ENCODE measurements around the gene FUT7. TPM values are rescaled to one million over a fixed set of nuclear protein-coding genes. Genes with fewer than 3 reads are reported as not detected.

Gene FUT7
- total RNA-seq, 4 donors from 2014 or later = not detected

DNA sequence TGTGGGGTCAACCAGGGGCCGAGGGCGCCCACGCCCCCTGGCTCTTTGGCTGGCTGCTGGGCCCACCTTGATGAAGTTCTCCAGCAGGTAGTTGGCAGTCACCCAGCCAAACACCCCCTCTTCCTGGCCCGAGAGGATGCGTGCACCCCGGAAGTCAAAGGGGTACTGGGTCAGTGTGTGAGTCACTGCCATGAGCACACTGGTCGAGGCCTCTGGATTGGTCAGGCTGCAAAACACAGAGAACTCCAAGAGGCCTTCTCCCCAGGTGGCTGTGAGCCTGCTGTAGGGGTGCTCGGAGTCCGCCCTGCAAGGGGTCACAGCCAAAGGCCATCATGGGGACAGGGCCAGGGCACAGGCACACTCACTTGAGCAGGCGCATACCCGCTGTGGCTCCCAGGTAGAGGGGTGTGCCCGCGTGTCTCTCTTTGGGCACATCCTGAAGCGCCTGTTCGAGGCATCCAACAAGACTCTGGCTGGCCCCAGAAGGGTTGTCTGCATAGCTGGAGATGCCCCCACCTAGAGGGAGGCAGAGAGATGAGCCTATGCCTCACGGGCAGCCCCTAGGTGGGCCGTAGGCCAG, 19.3 kb upstream of the FUT7 start:
- no peaks in the 10 kb centered on the region for H3K36me3 ChIP-seq
- intact Hi-C loops (cut with DNase I; ENCODE audit: low total_unique reads) = no loop called here
- H3K27ac ChIP-seq = no peak overlapping the region
- no peak for TF ChIP-seq POLR2A (IDR thresholded peaks at IDR 0.05)
- TF ChIP-seq, protein P1, sequence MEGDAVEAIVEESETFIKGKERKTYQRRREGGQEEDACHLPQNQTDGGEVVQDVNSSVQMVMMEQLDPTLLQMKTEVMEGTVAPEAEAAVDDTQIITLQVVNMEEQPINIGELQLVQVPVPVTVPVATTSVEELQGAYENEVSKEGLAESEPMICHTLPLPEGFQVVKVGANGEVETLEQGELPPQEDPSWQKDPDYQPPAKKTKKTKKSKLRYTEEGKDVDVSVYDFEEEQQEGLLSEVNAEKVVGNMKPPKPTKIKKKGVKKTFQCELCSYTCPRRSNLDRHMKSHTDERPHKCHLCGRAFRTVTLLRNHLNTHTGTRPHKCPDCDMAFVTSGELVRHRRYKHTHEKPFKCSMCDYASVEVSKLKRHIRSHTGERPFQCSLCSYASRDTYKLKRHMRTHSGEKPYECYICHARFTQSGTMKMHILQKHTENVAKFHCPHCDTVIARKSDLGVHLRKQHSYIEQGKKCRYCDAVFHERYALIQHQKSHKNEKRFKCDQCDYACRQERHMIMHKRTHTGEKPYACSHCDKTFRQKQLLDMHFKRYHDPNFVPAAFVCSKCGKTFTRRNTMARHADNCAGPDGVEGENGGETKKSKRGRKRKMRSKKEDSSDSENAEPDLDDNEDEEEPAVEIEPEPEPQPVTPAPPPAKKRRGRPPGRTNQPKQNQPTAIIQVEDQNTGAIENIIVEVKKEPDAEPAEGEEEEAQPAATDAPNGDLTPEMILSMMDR (IDR thresholded peaks at IDR 0.05) = no peak
- no peak for DNase-seq
- H3K4me3 ChIP-seq = no peak overlapping the region
- H3K27me3 ChIP-seq = peaks cover 5 to 13% of the 10 kb centered on the region in 2 donors
- H3K4me1 ChIP-seq = peaks cover 6 to 32% of the 10 kb centered on the region in 2 donors
- no peaks in the 10 kb centered on the region for H3K9me3 ChIP-seq

DNA sequence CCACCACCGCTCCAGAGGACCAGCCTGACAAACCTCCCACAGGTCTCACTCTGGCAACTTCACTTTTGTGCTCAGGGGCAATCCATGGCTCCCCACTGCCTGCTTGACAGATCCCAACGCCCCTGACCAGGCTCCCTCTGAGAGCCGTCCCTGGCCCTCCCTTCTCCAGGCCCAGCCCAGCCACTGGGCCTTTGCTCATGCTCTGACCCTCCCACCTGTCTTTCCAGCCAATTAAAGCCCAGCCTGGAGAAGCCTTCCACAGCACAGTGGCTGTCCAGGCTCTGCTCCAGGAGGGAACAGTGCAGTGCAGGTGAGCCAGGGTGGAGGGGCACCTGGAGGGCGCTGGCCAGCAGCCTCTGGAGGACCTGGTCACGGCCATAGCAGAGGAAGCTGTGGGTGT, 18.7 kb upstream of the FUT7 start:
- Histone ChIP-seq H3K9me3 (no peaks in the 10 kb centered on the region), H3K4me3 (no peak overlapping the region), H3K4me1 (peaks cover 5 to 29% of the 10 kb centered on the region in 2 donors), H3K27me3 (peaks cover 5 to 13% of the 10 kb centered on the region in 2 donors), H3K27ac (no peak overlapping the region), H3K36me3 (no peaks in the 10 kb centered on the region)
- intact Hi-C loops (cut with DNase I; ENCODE audit: low total_unique reads) = no loop called here
- no peak for TF ChIP-seq POLR2A (IDR thresholded peaks at IDR 0.05)
- TF ChIP-seq, protein P1 (IDR thresholded peaks at IDR 0.05) = no peak
- no peak for DNase-seq

DNA sequence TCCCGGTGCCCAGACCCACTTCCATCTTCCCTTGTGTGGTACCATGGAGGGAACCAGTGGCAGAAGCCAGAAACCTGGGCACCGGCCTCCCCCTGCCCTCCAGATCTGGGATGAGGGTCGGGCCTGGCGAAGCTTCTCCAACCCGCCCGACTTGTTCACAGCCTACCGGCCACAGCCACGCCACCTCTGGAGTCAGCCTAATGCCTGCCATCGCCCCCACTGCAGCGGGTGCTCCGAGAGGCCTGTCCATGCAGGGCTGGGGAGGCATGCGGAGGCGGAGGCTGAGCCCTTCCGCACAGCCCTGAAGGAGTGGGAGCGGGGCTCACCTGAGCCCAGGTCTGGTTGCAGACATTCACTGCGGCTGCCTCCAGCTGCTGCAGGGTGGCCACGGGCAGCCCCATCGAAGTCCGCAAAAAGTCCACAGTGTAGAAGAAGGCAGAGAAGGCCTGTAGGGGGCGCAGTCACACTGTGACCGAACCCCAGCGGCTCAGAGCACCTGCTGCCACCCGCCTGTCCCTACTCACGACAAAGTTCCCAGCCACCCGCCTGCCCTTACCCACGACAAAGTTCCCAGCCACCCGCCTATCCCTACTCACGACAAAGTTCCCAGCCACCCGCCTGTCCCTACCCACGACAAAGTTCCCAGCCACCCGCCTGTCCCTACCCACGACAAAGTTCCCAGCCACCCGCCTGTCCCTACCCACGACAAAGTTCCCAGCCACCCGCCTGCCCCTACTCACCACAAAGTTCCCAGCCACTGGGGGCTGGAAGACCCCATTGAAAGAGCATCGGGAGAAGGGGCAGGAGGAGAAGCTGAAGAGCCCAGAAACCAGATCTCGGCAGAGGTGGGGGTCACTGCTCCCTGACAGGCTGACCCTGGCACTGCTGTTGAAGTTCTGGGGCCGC, 17.9 kb upstream of the FUT7 start:
- Histone ChIP-seq H3K36me3 (no peaks in the 10 kb centered on the region), H3K4me1 (peaks cover 0 to 21% of the 10 kb centered on the region in 2 donors), H3K4me3 (no peak overlapping the region), H3K27me3 (peaks cover 5 to 13% of the 10 kb centered on the region in 2 donors), H3K9me3 (no peaks in the 10 kb centered on the region), H3K27ac (no peak overlapping the region)
- intact Hi-C loops (cut with DNase I; ENCODE audit: low total_unique reads) = no loop called here
- TF ChIP-seq, protein P1 (IDR thresholded peaks at IDR 0.05) = peak; percentile 9 to 44 (median 26)
- no peak for TF ChIP-seq POLR2A (IDR thresholded peaks at IDR 0.05)
- DNase-seq = no peak

DNA sequence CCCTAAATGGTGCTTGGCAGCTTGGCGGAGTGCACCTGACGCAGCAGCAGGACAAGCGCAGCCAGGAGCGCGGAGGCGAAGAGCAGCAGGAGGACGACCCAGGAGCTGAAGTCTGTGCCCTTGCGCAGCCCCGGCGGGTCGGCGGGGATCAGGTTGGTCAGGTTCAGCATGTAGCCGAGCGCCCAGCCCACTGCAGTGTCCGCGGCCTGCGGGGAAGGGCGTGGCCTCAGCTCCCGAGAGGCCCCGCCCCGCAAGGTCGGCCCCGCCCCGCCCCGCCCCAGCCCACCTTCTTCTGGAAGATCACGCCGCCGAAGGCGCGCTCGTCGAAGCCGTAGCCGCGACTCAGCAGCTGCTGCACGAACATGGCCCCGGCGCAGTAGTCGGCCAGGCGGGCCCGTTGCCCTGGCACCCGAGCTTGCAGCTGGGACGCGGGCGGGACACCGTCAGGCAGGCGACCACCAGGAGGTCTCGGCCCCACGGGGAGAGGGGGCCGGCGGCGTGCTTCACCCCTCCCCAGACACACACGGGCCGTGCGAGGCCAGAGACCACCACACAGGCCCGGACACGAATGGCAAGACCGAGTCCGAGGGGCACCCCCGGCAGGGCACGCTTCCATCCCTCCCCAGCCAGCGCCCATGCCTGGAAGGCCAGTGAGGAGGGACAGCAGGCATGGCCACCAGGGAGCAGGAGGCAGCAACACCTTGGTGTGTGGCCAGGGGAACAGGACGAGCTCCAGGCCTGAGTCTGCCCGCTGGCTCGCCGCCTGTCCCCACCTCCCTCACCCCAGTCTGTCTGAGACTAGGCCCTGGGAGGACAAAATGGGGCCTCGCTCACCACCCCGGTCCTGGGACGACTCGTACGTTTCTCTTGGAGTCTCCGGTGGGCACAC, 17.0 kb upstream of the FUT7 start:
- no peaks in the 10 kb centered on the region for H3K9me3 ChIP-seq
- no peak for DNase-seq
- no peak overlapping the region for H3K27ac ChIP-seq
- no peaks in the 10 kb centered on the region for H3K36me3 ChIP-seq
- peaks cover 0 to 14% of the 10 kb centered on the region in 2 donors for H3K4me1 ChIP-seq
- intact Hi-C loops (cut with DNase I; ENCODE audit: low total_unique reads) = no loop called here
- no peak overlapping the region for H3K4me3 ChIP-seq
- H3K27me3 ChIP-seq = peaks cover 5 to 13% of the 10 kb centered on the region in 2 donors
- TF ChIP-seq, protein P1 (IDR thresholded peaks at IDR 0.05) = no peak
- TF ChIP-seq POLR2A (IDR thresholded peaks at IDR 0.05) = no peak
